Caco-2 (cell line): ENCODE measurements around the gene LONP2. TPM values are rescaled to one million over a fixed set of nuclear protein-coding genes. Genes with fewer than 3 reads are reported as not detected.

Experiments
- BruUV-seq: library from RNA; stranded (reverse); fragments of 400-500 nt; replicated peaks from 2 replicates; lab custom pipeline; 2021; lab: Mats Ljungman, UMichigan
- CTCF ChIA-PET: fragments of 300-600 bp; sonication (Branson Sonifier 250); formaldehyde crosslinking; loops from one replicate; lab custom pipeline; 2022; ENCODE audit warnings: antibody characterized with exemption; lab: Charles Lee
- POLR2A ChIA-PET: fragments of 300-600 bp; sonication (Branson Sonifier 250); formaldehyde crosslinking; loops from one replicate; lab custom pipeline; 2022; ENCODE audit warnings: antibody characterized with exemption; lab: Charles Lee
- DNase-seq, 2 experiments: peaks; one replicate each; pipeline versions ENCODE4 v3.0.0 to v3.0.0-alpha.2; 2020 to 2022
- H3K27me3 ChIP-seq: replicated peaks from 2 replicates; pipeline ENCODE4 v1.6.0; 2011; ENCODE audit warnings: low read length; ENCODE audit not compliant: control insufficient read depth, insufficient read depth
- H3K36me3 ChIP-seq: 2 replicates; pipeline ENCODE4 v1.5.1; 2011; ENCODE audit warnings: low read length; ENCODE audit not compliant: control insufficient read depth, insufficient read depth
- H3K4me1 ChIP-seq: fragments of 250-450 bp; sonication (Bioruptor Pico); 2 replicates; pipeline ENCODE4 v1.5.1; 2020; ENCODE audit warnings: mild to moderate bottlenecking
- H3K4me3 ChIP-seq: 2 replicates; pipeline ENCODE4 v1.5.1; 2011; ENCODE audit warnings: low read depth, mild to moderate bottlenecking, control low read depth, low read length
- H3K9me3 ChIP-seq: fragments of 250-450 bp; sonication (Bioruptor Pico); 2 replicates; pipeline ENCODE4 v1.5.1; 2020; ENCODE audit warnings: mild to moderate bottlenecking, moderate library complexity
- H3K27ac Mint-ChIP-seq: one replicate; pipeline ENCODE4 v1.8.0; 2022; ENCODE audit warnings: mixed read lengths; ENCODE audit not compliant: unreplicated experiment
- H3K27me3 Mint-ChIP-seq: one replicate; pipeline ENCODE4 v1.8.0; 2022; ENCODE audit warnings: mixed read lengths; ENCODE audit not compliant: insufficient read depth, unreplicated experiment
- H3K36me3 Mint-ChIP-seq: one replicate; pipeline ENCODE4 v1.8.0; 2022; ENCODE audit warnings: mild to moderate bottlenecking, mixed read lengths; ENCODE audit not compliant: insufficient read depth, unreplicated experiment
- H3K4me1 Mint-ChIP-seq: one replicate; pipeline ENCODE4 v1.8.0; 2022; ENCODE audit warnings: low read depth, mixed read lengths; ENCODE audit not compliant: unreplicated experiment
- H3K4me3 Mint-ChIP-seq: one replicate; pipeline ENCODE4 v1.8.0; 2022; ENCODE audit warnings: mild to moderate bottlenecking, moderate library complexity, mixed read lengths; ENCODE audit not compliant: unreplicated experiment
- H3K9me3 Mint-ChIP-seq: one replicate; pipeline ENCODE4 v1.8.0; 2022; ENCODE audit warnings: mixed read lengths; ENCODE audit not compliant: unreplicated experiment
- intact Hi-C: fragments of 100-400 bp; cut with micrococcal nuclease; formaldehyde crosslinking; loops from one replicate; pipeline ENCODE4 v1.10.0; 2022; ENCODE audit not compliant: unreplicated experiment
- total RNA-seq: library from RNA; stranded (reverse); gene quantifications from 2 replicates; pipeline ENCODE4 v1.2.3, GENCODE V29; 2022
- TF ChIP-seq, protein P1 (sequence below), 2 experiments: fragments of 200-600 bp in 1 of 2; IDR thresholded peaks; 1 replicate in 1 of 2; 2 replicates in 1 of 2; pipeline versions ENCODE4 v1.5.1 to v1.8.0; 2011 to 2022; ENCODE audit warnings: antibody characterized with exemption in 1 of 2, control low read depth in 1 of 2, inconsistent platforms in 1 of 2, low read depth in 1 of 2, low read length in 1 of 2, mild to moderate bottlenecking in 1 of 2, moderate library complexity in 1 of 2; ENCODE audit not compliant: insufficient read depth in 1 of 2, severe bottlenecking in 1 of 2, unreplicated experiment in 1 of 2

The LONP2 gene
- total RNA-seq, 1 experiment from 2014 or later = 32.1 TPM

DNA sequence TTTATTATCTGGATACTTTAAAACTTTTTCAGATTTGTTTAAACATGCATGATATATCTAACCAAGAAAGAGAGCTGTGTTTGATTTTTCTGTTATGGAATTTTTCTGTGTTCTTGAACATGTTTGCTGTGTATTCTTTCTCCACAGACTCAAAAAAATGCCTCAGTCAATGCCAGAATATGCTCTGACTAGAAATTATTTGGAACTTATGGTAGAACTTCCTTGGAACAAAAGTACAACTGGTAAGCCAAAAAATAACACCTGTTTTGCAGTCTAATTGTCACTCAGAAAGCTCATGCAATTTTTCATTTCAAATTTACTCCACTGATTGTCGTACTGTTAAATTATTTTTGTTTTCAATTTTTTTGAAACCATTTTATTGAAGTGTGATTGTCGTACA, 18.5 kb downstream of the LONP2 start:
- CTCF ChIA-PET = no interaction called here
- no peaks in the 10 kb centered on the region for H3K9me3 ChIP-seq
- H3K4me3 ChIP-seq = no peak overlapping the region
- no peak overlapping the region for H3K4me3 Mint-ChIP-seq
- intact Hi-C loops = no loop called here
- H3K27me3 Mint-ChIP-seq = no peaks in the 10 kb centered on the region
- H3K9me3 Mint-ChIP-seq = peaks cover 7% of the 10 kb centered on the region
- no TSS peak for BruUV-seq
- TF ChIP-seq, protein P1, sequence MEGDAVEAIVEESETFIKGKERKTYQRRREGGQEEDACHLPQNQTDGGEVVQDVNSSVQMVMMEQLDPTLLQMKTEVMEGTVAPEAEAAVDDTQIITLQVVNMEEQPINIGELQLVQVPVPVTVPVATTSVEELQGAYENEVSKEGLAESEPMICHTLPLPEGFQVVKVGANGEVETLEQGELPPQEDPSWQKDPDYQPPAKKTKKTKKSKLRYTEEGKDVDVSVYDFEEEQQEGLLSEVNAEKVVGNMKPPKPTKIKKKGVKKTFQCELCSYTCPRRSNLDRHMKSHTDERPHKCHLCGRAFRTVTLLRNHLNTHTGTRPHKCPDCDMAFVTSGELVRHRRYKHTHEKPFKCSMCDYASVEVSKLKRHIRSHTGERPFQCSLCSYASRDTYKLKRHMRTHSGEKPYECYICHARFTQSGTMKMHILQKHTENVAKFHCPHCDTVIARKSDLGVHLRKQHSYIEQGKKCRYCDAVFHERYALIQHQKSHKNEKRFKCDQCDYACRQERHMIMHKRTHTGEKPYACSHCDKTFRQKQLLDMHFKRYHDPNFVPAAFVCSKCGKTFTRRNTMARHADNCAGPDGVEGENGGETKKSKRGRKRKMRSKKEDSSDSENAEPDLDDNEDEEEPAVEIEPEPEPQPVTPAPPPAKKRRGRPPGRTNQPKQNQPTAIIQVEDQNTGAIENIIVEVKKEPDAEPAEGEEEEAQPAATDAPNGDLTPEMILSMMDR (IDR thresholded peaks at IDR 0.05; ENCODE audit: insufficient read depth in 1 of 2, low read depth in 1 of 2, low read length in 1 of 2, severe bottlenecking in 1 of 2, unreplicated experiment in 1 of 2) = no peak
- H3K27ac Mint-ChIP-seq = no peak overlapping the region
- peaks cover 2% of the 10 kb centered on the region; the same call in 1 of the 2 replicates for H3K36me3 ChIP-seq
- no peak for DNase-seq
- no peaks in the 10 kb centered on the region for H3K27me3 ChIP-seq
- H3K36me3 Mint-ChIP-seq = peaks cover 55% of the 10 kb centered on the region
- H3K4me1 ChIP-seq = no peaks in the 10 kb centered on the region
- POLR2A ChIA-PET = no interaction called here
- no peaks in the 10 kb centered on the region for H3K4me1 Mint-ChIP-seq

DNA sequence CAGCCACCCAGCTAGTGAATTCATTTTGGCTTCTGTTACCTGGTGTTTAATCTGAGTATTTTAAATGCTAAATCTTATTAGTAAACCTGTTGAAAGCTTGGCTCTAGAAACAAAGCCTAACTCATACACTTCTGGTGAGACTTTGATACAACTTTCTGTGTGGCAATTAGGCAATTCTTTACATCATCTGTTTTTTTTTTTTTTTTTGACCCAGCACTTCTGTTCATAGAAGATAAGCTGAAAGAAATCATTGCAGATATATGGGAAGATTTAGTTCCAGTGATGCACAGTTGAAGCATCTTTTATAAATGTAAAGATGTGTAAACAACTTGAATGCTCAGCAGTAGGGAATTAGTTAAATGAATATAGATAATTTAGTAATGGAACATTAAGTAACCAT, 24.9 kb downstream of the LONP2 start:
- H3K27me3 ChIP-seq = no peaks in the 10 kb centered on the region
- no peaks in the 10 kb centered on the region for H3K9me3 ChIP-seq
- no peaks in the 10 kb centered on the region for H3K4me1 Mint-ChIP-seq
- intact Hi-C loops = no loop called here
- DNase-seq = no peak
- H3K4me3 Mint-ChIP-seq = no peak overlapping the region
- no peak overlapping the region for H3K4me3 ChIP-seq
- no peaks in the 10 kb centered on the region for H3K36me3 ChIP-seq
- TF ChIP-seq, protein P1 (IDR thresholded peaks at IDR 0.05; ENCODE audit: insufficient read depth in 1 of 2, low read depth in 1 of 2, low read length in 1 of 2, severe bottlenecking in 1 of 2, unreplicated experiment in 1 of 2) = no peak
- POLR2A ChIA-PET = no interaction called here
- H3K4me1 ChIP-seq = no peaks in the 10 kb centered on the region
- H3K36me3 Mint-ChIP-seq = peaks cover 23% of the 10 kb centered on the region
- no peak overlapping the region for H3K27ac Mint-ChIP-seq
- CTCF ChIA-PET = interaction anchor here (0.6 kb wide), 1 partner anchor 44 kb away, joined by 7 read pairs; no protein-coding TSS in a partner anchor
- no peaks in the 10 kb centered on the region for H3K27me3 Mint-ChIP-seq
- no peaks in the 10 kb centered on the region for H3K9me3 Mint-ChIP-seq
- no TSS peak for BruUV-seq

DNA sequence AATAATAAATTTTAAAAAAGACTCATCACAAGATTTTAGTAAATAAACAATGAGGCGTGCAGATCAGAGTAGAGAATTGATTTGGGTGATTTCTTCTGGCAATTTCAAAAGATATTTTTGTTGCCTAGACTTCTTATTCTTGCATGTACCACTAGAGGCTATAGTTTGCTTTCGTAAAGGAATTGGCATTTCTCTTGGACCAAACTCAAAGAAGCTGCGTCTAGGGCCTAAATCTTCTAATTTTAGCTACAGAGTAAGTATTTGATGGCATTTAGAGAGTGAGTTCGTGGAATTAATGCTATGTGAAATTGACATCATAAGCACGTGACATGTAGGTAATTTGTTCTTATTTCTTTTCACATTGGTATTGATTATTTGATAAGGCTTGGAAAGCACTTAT, 27.6 kb downstream of the LONP2 start:
- no TSS peak for BruUV-seq
- Mint-ChIP-seq H3K27me3 (no peaks in the 10 kb centered on the region), H3K9me3 (no peaks in the 10 kb centered on the region), H3K36me3 (peaks cover 11% of the 10 kb centered on the region), H3K4me1 (no peaks in the 10 kb centered on the region), H3K4me3 (no peak overlapping the region), H3K27ac (no peak overlapping the region)
- Histone ChIP-seq H3K27me3 (no peaks in the 10 kb centered on the region), H3K4me3 (no peak overlapping the region), H3K9me3 (no peaks in the 10 kb centered on the region), H3K4me1 (no peaks in the 10 kb centered on the region), H3K36me3 (no peaks in the 10 kb centered on the region; the same call in 1 of the 2 replicates)
- intact Hi-C loops = no loop called here
- CTCF ChIA-PET = no interaction called here
- TF ChIP-seq, protein P1 (IDR thresholded peaks at IDR 0.05; ENCODE audit: insufficient read depth in 1 of 2, low read depth in 1 of 2, low read length in 1 of 2, severe bottlenecking in 1 of 2, unreplicated experiment in 1 of 2) = peak in 1 of 2 experiments; percentile 1
- no peak for DNase-seq
- POLR2A ChIA-PET = no interaction called here
